GM18526 (cell line): ENCODE data around the gene DAPL1.

Experiments used
- POLR2A ChIP-seq: IDR thresholded peaks from 3 replicates; pipeline ENCODE4 v1.6.1; 2011; ENCODE audit not compliant: insufficient read length; ENCODE audit errors: extremely low read depth

The DAPL1 gene

GRCh38 chr2:158829167-158829566 lies 34.0 kb downstream of the DAPL1 start:
- TF ChIP-seq POLR2A: no peak

GRCh38 chr2:158830201-158830600 lies 35.1 kb downstream of the DAPL1 start:
- TF ChIP-seq POLR2A: no peak

- TF ChIP-seq POLR2A: no peak
Observed at GRCh38 chr2:158835431-158835830, 40.3 kb downstream of the DAPL1 start.

GRCh38 chr2:158837645-158838044 lies 42.5 kb downstream of the DAPL1 start:
- no peak for TF ChIP-seq POLR2A

- TF ChIP-seq POLR2A: no peak
Observed at GRCh38 chr2:158841850-158842249, 46.7 kb downstream of the DAPL1 start.

GRCh38 chr2:158845444-158845843 lies 50.3 kb downstream of the DAPL1 start:
- TF ChIP-seq POLR2A: no peak

GRCh38 chr2:158845859-158846258 lies 50.7 kb downstream of the DAPL1 start:
- TF ChIP-seq POLR2A: no peak
